Stimulated activated naive B cell treated with anti-CD40 and anti-IgM and Interleukin-4, amounts not matched to agents 10 μg/mL and 1 μg/mL and 100 μg/mL, for 72 hours (primary cell): ENCODE measurements around the gene GALNT9.
"Not testable (repeated sequence)": the region's sequence is repeated elsewhere in the genome, so short reads cannot be mapped to it uniquely, and the experiment has no call there.

Experiments
- ATAC-seq, 2 donors: fragments of 150-1000 bp; cut with Tn5 transposase; replicated peaks; 2 replicates each; pipeline ENCODE4 v1.10.0; 2021; ENCODE audit warnings: moderate library complexity in 1 of 2
- DNase-seq: peaks from one replicate; pipeline ENCODE4 v3.0.0; 2021
- H3K27ac Mint-ChIP-seq: one replicate; pipeline ENCODE4 v1.8.0; 2022; ENCODE audit warnings: mild to moderate bottlenecking, mixed read lengths
- H3K27me3 Mint-ChIP-seq, 2 donors: one replicate each; pipeline ENCODE4 v1.8.0; 2022; ENCODE audit warnings: mixed read lengths in 2 of 2
- H3K36me3 Mint-ChIP-seq, 2 donors: one replicate each; pipeline ENCODE4 v1.8.0; 2022; ENCODE audit warnings: mixed read lengths in 2 of 2, mild to moderate bottlenecking in 1 of 2
- H3K4me1 Mint-ChIP-seq, 2 donors: one replicate each; pipeline ENCODE4 v1.8.0; 2022; ENCODE audit warnings: mixed read lengths in 2 of 2, mild to moderate bottlenecking in 1 of 2
- H3K4me3 Mint-ChIP-seq, 2 donors: one replicate each; pipeline ENCODE4 v1.8.0; 2022; ENCODE audit warnings: mild to moderate bottlenecking in 2 of 2, mixed read lengths in 2 of 2, moderate library complexity in 1 of 2
- H3K9me3 Mint-ChIP-seq, 2 donors: one replicate each; pipeline ENCODE4 v1.8.0; 2022; ENCODE audit warnings: mixed read lengths in 2 of 2, mild to moderate bottlenecking in 1 of 2

GALNT9 gene

DNA sequence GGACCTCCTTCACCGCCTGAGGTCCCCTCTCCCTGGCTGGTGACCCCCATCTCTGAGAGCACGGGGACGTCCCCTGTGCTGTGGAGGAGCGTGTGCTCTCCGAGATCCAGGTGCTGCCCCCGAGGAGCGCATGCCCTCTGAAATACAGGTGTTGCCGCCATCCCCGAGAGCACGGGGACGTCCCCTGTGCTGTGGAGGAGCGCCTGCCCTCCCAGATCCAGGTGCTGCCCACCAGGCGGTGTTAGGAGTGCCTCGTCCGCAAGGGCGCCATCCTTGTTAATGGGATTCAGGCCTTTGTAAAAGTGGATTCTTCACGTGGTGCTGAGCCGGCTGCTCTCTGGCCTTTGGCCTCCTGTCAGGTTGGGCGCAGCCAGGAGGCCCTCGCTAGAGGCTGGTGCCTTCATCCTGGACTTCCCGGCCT lies 175.0 kb downstream of the GALNT9 start:
- peaks cover 4 to 13% of the 10 kb centered on the region in 2 donors for H3K4me1 Mint-ChIP-seq
- peaks cover 2 to 8% of the 10 kb centered on the region in 2 donors for H3K36me3 Mint-ChIP-seq
- DNase-seq (no peak), ATAC-seq (peak; percentile 29 to 49)
- no peaks in the 10 kb centered on the region for H3K9me3 Mint-ChIP-seq
- no peaks in the 10 kb centered on the region for H3K27me3 Mint-ChIP-seq
- peak overlapping the region; percentile 47 for H3K27ac Mint-ChIP-seq
- H3K4me3 Mint-ChIP-seq: peak overlapping the region in 1 of 2 donors; percentile 14

DNA sequence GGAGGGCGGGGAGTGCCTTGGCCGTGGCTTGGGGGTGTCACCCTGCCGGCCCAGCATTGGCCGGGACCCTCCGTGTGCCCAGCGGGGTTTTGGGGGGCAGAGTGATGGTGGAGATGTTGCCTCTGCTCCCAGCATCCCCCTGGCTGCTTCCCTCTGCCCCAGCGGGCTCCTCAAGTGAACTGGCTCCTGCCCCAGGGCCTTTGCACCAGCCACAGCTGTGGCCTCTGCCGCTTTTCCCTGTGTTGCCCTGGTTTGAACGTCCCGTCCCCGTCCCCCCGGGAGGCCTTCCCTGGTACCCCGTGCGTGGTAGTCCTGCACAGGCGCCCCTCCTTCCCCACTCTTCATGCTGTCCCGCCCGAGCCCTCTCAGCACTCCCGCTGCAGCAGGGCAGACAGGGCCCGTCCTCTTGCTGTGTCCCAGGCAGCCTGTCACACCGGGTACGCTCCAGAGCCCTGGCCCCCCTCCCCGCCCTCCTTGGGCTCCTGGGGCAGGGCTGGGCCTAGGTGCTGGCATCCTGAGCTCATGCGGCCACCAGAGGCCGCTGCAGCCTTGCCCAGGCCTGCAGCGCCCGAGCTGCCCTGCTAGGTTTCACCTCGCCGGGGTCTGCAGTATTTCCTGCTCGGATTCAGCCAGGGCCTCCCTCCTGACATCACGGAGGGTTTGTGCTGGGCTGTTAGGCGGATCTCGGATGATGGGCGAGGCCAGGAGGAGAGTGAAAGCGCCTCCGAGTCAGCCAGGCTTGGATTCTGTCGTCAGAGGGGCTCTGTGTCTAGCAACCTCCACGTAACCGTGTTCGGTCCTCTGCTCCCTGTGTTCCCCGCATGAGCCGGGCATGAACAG lies 175.7 kb downstream of the GALNT9 start:
- no peaks in the 10 kb centered on the region for H3K9me3 Mint-ChIP-seq
- peak overlapping the region in 1 of 2 donors; percentile 14 for H3K4me3 Mint-ChIP-seq
- peaks cover 3 to 8% of the 10 kb centered on the region in 2 donors for H3K36me3 Mint-ChIP-seq
- peaks cover 4 to 13% of the 10 kb centered on the region in 2 donors for H3K4me1 Mint-ChIP-seq
- peak overlapping the region; percentile 47 for H3K27ac Mint-ChIP-seq
- ATAC-seq: peak; percentile 97
- no peaks in the 10 kb centered on the region for H3K27me3 Mint-ChIP-seq
- peak; percentile 55 for DNase-seq

DNA sequence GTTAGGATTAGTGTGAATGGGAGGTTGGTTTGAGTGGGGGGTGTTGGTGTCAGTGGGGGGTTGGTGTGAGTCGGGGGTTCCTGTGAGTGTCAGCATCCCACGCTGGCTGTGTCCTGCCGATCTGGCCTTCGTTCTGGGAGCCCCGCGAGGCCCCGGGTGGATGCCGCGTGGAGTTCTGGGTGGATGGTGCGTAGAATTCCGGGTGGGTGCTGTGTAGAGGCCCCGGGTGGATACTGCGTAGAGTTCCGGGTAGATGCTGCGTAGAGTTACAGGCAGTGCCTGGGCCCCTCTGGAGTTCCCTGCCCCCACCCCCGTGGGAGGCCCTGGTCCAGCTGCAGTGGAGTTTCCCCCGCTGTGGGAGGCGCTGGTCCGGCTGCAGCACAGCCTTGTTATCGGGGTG lies 176.4 kb downstream of the GALNT9 start:
- ATAC-seq: no peak
- Mint-ChIP-seq H3K36me3 (peaks cover 6 to 12% of the 10 kb centered on the region in 2 donors), H3K9me3 (no peaks in the 10 kb centered on the region), H3K27ac (no peak overlapping the region), H3K27me3 (no peaks in the 10 kb centered on the region), H3K4me3 (no peak overlapping the region), H3K4me1 (peaks cover 4 to 13% of the 10 kb centered on the region in 2 donors)
- DNase-seq: no peak

DNA sequence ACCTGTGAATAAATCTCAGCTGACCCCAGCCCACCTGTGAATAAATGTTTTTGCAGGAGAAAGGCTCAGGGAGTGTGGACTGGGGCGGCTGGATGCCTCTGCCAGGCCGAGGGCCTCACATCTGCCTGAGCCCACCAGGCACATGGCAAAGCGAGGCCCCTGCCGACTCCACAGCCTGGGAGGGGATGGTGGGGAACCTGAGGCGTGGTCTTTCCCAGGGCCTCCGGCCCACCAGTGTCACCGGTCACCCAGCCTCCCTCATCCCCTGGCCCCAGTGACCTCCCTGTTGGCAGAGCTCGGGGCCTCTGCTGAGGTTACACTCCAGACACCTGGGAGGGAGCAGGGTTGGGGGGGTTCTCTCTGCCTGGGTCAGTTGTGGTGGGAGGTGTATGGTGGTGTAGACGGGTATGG lies 177.0 kb downstream of the GALNT9 start:
- Mint-ChIP-seq H3K4me3 (no peak overlapping the region), H3K36me3 (peaks cover 6 to 12% of the 10 kb centered on the region in 2 donors), H3K9me3 (no peaks in the 10 kb centered on the region), H3K27ac (no peak overlapping the region), H3K27me3 (no peaks in the 10 kb centered on the region), H3K4me1 (peaks cover 4 to 13% of the 10 kb centered on the region in 2 donors)
- DNase-seq (no peak), ATAC-seq (no peak)

DNA sequence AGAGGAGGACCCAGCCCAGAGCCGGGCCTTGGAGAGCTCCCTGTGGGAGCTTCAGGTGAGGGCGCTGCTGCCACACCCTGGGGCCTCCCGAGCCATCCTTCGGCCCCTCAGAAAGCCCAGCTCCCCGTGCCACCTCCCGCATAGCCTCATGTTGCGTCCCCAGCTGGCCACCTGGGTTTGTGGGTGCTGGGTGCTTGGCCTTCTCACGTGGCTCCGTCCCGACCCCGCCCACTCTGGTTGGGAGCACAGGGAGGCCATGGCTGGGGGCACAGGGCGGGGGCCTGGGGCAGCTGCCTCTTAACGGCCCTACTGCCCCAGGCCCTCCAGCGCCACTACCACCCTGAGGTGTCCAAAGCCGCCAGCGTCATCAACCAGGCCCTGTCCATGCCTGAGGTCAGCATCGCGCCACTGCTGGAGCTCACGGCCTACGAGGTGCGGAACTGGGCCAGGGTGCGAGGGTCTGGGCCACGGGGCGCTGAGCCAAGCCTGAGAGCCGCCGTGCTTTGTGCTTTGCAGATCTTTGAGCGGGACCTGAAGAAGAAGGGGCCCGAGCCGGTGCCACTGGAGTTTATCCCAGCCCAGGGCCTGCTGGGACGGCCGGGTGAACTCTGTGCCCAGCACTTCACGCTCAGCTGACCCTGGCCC lies 177.5 kb downstream of the GALNT9 start:
- Mint-ChIP-seq H3K4me3 (no peak overlapping the region), H3K4me1 (peaks cover 4 to 15% of the 10 kb centered on the region in 2 donors), H3K36me3 (peaks cover 6 to 12% of the 10 kb centered on the region in 2 donors), H3K27ac (no peak overlapping the region), H3K27me3 (no peaks in the 10 kb centered on the region), H3K9me3 (no peaks in the 10 kb centered on the region)
- DNase-seq (no peak), ATAC-seq (no peak)

DNA sequence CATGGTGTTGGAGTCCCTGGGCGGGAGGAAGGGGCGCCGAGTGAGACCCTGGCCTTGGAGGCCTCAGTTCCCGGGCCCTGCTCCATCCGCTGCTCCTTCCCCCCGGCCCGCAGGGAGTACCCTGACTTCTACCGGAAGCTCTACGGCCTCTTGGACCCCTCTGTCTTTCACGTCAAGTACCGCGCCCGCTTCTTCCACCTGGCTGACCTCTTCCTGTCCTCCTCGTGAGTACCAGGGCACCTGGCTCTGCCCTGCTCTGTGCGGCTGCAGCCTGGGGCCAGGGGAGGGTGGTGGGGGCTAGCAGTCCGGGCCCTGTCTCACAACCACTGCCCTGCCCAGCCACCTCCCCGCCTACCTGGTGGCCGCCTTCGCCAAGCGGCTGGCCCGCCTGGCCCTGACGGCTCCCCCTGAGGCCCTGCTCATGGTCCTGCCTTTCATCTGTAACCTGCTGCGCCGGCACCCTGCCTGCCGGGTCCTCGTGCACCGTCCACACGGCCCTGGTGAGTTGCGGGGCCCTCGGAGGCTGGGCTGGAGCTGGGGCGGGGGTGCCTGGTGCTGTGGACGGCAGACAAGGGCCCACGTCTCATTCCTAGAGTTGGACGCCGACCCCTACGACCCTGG lies 178.1 kb downstream of the GALNT9 start:
- no peak for DNase-seq
- Mint-ChIP-seq H3K27ac (no peak overlapping the region), H3K27me3 (no peaks in the 10 kb centered on the region)

DNA sequence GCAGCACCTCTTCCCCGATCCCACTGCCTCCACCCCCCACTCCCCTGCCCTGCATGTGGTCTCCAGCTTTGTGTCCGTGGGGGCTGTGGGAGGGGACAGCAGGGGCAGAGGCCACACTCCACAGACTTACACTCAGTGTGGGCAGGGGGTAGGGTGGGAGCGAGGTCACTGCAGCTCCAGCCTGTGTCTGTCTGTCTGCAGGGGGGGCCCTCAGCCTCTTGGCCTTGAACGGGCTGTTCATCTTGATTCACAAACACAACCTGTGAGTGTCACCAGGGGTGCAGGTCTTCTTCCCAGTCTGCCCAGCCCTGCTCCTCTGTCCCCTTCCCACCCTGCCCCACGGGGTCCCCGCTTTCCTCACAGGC lies 178.6 kb downstream of the GALNT9 start:
- ATAC-seq (no peak), DNase-seq (no peak)
- Mint-ChIP-seq H3K27ac (no peak overlapping the region), H3K4me1 (peaks cover 11 to 26% of the 10 kb centered on the region in 2 donors), H3K4me3 (no peak overlapping the region), H3K9me3 (no peaks in the 10 kb centered on the region), H3K27me3 (no peaks in the 10 kb centered on the region), H3K36me3 (peaks cover 6 to 20% of the 10 kb centered on the region in 2 donors)

More for the DNA sequence above, 178.1 kb downstream of the GALNT9 start:
- Mint-ChIP-seq H3K9me3 (no peaks in the 10 kb centered on the region), H3K36me3 (peaks cover 6 to 16% of the 10 kb centered on the region in 2 donors), H3K4me1 (peaks cover 6 to 22% of the 10 kb centered on the region in 2 donors), H3K4me3 (no peak overlapping the region)
- no peak for ATAC-seq

DNA sequence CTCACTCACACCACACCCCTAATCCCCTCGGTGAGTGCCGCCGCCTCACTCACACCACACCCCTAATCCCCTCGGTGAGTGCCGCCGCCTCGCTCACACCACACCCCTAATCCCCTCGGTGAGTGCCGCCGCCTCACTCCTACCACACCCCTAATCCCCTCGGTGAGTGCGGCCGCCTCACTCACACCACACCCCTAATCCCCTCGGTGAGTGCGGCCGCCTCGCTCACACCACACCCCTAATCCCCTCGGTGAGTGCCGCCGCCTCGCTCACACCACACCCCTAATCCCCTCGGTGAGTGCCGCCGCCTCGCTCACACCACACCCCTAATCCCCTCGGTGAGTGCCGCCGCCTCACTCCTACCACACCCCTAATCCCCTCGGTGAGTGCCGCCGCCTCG lies 179.9 kb downstream of the GALNT9 start:
- not testable (repeated sequence) for H3K4me3 Mint-ChIP-seq, H3K27ac Mint-ChIP-seq, DNase-seq, H3K27me3 Mint-ChIP-seq, ATAC-seq, H3K9me3 Mint-ChIP-seq
- H3K36me3 Mint-ChIP-seq: peaks cover 6 to 21% of the 10 kb centered on the region in 2 donors
- H3K4me1 Mint-ChIP-seq: peaks cover 21 to 37% of the 10 kb centered on the region in 2 donors

DNA sequence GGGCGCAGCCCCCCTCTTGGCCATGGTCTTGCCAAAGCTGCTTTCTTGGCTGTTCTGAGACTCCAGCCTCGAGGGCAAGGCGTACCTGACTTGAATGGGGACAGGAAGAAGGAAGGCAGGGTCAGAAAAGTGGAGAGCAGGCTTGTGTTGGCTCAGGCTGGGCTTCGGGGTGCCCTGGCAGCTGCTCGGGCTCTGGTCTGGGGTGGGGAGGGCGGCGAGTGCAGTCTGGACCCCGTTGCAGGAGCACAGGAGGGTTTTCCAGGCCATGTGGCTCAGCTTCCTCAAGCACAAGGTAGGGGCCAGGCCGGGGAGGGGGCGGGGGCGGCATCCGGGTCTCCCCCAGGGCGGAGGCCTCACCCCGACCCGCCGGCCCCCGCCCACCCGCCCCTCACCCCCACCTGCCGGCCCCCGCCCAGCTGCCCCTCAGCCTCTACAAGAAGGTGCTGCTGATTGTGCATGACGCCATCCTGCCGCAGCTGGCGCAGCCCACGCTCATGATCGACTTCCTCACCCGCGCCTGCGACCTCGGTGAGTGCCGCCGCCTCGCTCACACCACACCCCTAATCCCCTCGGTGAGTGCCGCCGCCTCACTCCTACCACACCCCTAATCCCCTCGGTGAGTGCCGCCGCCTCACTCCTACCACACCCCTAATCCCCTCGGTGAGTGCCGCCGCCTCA lies 180.9 kb downstream of the GALNT9 start:
- Mint-ChIP-seq H3K4me1 (peaks cover 20 to 33% of the 10 kb centered on the region in 2 donors), H3K27ac (peak overlapping the region; percentile 42), H3K27me3 (peaks cover 0 to 5% of the 10 kb centered on the region in 2 donors), H3K36me3 (peaks cover 9 to 25% of the 10 kb centered on the region in 2 donors), H3K4me3 (no peak overlapping the region), H3K9me3 (no peaks in the 10 kb centered on the region)
- no peak for DNase-seq
- ATAC-seq: no peak

DNA sequence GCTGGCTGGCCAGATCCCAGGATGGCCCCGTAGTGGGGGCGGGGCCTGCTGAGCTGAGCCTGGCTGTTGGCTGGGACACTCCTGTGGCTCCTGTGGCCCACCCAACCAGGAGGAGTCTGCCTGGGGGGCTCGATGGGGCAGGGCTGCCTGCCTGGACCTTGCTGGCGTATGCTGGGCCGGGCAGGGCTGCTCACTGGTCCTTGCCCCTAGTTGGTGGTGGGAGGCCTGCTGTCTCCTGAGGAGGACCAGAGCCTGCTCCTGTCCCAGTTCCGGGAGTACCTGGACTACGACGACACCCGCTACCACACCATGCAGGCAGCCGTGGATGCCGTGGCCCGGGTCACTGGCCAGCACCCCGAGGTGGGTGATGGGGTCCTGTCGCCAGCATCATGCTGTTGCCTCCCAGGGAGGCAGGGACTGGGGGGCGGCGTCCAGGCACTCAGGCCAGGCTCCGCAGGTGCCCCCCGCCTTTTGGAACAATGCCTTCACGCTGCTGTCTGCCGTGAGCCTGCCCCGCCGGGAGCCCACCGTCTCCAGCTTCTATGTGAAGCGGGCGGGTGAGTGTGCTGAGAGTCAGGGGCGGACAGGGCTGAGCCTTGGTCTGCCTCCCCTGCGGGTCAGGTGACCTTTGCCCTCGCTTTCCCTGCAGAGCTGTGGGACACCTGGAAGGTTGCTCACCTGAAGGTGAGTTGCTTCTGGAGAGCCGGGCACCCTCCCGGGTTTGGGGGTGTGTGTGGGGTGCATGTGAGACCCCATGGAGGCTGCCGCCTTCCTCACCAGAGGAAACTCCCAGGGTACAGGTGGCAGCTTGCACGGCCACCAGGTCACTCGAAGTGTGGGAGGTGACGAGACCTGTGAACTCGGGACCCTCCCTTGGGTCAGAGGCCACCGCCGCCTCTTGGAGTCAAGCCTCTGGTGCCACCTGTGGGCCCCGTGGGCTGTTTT lies 181.7 kb downstream of the GALNT9 start:
- peaks cover 11 to 28% of the 10 kb centered on the region in 2 donors for H3K36me3 Mint-ChIP-seq
- no peak for ATAC-seq
- peak overlapping the region; percentile 42 for H3K27ac Mint-ChIP-seq
- H3K4me1 Mint-ChIP-seq: peaks cover 24 to 37% of the 10 kb centered on the region in 2 donors
- no peak overlapping the region for H3K4me3 Mint-ChIP-seq
- DNase-seq: no peak
- H3K27me3 Mint-ChIP-seq: peaks cover 0 to 5% of the 10 kb centered on the region in 2 donors
- no peaks in the 10 kb centered on the region for H3K9me3 Mint-ChIP-seq

DNA sequence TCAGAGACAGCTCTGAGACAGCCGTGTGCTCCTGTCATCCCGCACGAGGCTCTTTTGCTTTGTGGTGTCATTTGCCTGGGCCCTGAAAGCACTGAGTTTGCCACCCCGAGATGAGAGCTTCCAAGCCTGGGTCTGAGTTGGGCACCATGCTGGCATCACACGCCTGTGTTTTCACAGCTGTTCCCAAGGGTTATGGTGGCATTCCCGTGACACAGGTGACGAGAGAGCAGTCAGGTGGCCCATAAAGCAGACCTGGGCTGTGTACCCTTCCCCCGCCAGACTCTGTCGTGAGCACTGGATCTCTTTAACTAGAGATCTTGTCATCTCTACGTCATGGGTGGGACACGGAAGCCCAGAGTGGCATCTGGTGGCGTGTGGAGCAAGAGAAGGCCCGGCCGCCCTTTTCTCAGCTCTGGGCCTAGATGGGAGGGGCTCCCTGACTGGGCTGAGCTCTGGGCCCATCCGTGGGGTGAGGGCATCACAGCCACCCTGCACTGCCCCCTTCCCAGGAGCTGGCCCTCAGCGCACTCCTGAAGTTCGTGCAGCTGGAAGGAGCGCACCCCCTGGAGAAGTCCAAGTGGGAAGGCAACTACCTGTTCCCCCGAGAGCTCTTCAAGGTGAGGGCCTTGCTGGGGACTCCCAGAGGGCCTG lies 182.5 kb downstream of the GALNT9 start:
- H3K27me3 Mint-ChIP-seq: peaks cover 0 to 5% of the 10 kb centered on the region in 2 donors
- peaks cover 28 to 42% of the 10 kb centered on the region in 2 donors for H3K4me1 Mint-ChIP-seq
- ATAC-seq (no peak), DNase-seq (no peak)
- no peak overlapping the region for H3K27ac Mint-ChIP-seq
- no peaks in the 10 kb centered on the region for H3K9me3 Mint-ChIP-seq
- no peak overlapping the region for H3K4me3 Mint-ChIP-seq
- peaks cover 11 to 28% of the 10 kb centered on the region in 2 donors for H3K36me3 Mint-ChIP-seq
